ENCODE data around the gene PTPN4.

DNA sequence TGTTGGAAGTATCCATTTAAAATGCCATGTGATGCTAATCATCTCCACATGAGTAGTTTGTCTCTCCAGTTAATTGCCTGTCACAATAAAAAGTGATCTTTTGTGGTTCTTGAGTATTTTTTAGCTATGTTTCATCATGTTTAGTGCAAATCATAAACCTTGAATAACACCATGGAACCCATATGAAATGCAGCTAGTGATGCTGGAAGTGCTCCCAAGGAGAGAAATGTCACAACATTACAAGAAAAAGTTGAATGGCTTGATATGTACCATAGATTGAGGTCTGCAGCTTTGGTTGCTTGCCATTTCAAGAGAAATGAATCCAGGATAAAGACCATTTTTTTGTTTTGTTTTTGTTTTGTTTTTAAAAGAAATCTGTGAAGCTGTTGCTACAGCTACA lies 14.3 kb downstream of the PTPN4 start:
- TF ChIP-seq, protein P1, sequence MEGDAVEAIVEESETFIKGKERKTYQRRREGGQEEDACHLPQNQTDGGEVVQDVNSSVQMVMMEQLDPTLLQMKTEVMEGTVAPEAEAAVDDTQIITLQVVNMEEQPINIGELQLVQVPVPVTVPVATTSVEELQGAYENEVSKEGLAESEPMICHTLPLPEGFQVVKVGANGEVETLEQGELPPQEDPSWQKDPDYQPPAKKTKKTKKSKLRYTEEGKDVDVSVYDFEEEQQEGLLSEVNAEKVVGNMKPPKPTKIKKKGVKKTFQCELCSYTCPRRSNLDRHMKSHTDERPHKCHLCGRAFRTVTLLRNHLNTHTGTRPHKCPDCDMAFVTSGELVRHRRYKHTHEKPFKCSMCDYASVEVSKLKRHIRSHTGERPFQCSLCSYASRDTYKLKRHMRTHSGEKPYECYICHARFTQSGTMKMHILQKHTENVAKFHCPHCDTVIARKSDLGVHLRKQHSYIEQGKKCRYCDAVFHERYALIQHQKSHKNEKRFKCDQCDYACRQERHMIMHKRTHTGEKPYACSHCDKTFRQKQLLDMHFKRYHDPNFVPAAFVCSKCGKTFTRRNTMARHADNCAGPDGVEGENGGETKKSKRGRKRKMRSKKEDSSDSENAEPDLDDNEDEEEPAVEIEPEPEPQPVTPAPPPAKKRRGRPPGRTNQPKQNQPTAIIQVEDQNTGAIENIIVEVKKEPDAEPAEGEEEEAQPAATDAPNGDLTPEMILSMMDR (IDR thresholded peaks at IDR 0.05), result no peak
- TF ChIP-seq ZFX (IDR thresholded peaks at IDR 0.05; ENCODE audit: borderline replicate concordance), result no peak

All from 22Rv1 (cell line).